ENCODE data around the gene SLC44A1.

Gene SLC44A1

GRCh38 chr9:105302728-105303127 lies 58.3 kb downstream of the SLC44A1 start:
- DNase-seq (ENCODE audit: low spot score), result no peak

- no peak for DNase-seq (ENCODE audit: low spot score)
Measured at GRCh38 chr9:105305856-105306255, 61.4 kb downstream of the SLC44A1 start.

- no peak for DNase-seq (ENCODE audit: low spot score)
Measured at GRCh38 chr9:105306351-105307140, 62.1 kb downstream of the SLC44A1 start.

GRCh38 chr9:105307591-105308130 lies 63.2 kb downstream of the SLC44A1 start:
- DNase-seq (ENCODE audit: low spot score), result no peak

GRCh38 chr9:105308461-105309341 lies 64.2 kb downstream of the SLC44A1 start:
- DNase-seq (ENCODE audit: low spot score), result no peak

GRCh38 chr9:105309531-105309931 lies 65.1 kb downstream of the SLC44A1 start:
- no peak for DNase-seq (ENCODE audit: low spot score)

GRCh38 chr9:105311306-105311705 lies 66.9 kb downstream of the SLC44A1 start:
- DNase-seq (ENCODE audit: low spot score), result no peak

- no peak for DNase-seq (ENCODE audit: low spot score)
Measured at GRCh38 chr9:105313238-105313637, 68.8 kb downstream of the SLC44A1 start.

- DNase-seq (ENCODE audit: low spot score), result no peak
Measured at GRCh38 chr9:105316703-105317102, 72.3 kb downstream of the SLC44A1 start.

- DNase-seq (ENCODE audit: low spot score), result peak; percentile 27
Measured at GRCh38 chr9:105318729-105319191, 74.3 kb downstream of the SLC44A1 start.

- DNase-seq (ENCODE audit: low spot score), result no peak
Measured at GRCh38 chr9:105319202-105319813, 74.9 kb downstream of the SLC44A1 start.

- DNase-seq (ENCODE audit: low spot score), result no peak
Measured at GRCh38 chr9:105320568-105320967, 76.1 kb downstream of the SLC44A1 start.

GRCh38 chr9:105328296-105328695 lies 83.8 kb downstream of the SLC44A1 start:
- no peak for DNase-seq (ENCODE audit: low spot score)

- no peak for DNase-seq (ENCODE audit: low spot score)
Measured at GRCh38 chr9:105328872-105329718, 84.6 kb downstream of the SLC44A1 start.

GRCh38 chr9:105329719-105330062 lies 85.2 kb downstream of the SLC44A1 start:
- DNase-seq (ENCODE audit: low spot score), result no peak

GRCh38 chr9:105330201-105330600 lies 85.8 kb downstream of the SLC44A1 start:
- no peak for DNase-seq (ENCODE audit: low spot score)

- DNase-seq (ENCODE audit: low spot score), result no peak
Measured at GRCh38 chr9:105330755-105331154, 86.3 kb downstream of the SLC44A1 start.

- no peak for DNase-seq (ENCODE audit: low spot score)
Measured at GRCh38 chr9:105331160-105331559, 86.7 kb downstream of the SLC44A1 start.

GRCh38 chr9:105331755-105332154 lies 87.3 kb downstream of the SLC44A1 start:
- DNase-seq (ENCODE audit: low spot score), result no peak

GRCh38 chr9:105332471-105332870 lies 88.0 kb downstream of the SLC44A1 start:
- DNase-seq (ENCODE audit: low spot score), result no peak

GRCh38 chr9:105333076-105333475 lies 88.6 kb downstream of the SLC44A1 start:
- no peak for DNase-seq (ENCODE audit: low spot score)

Measured in germinal center (tissue), 1 donor.